Breast epithelium (tissue), 4 donors: ENCODE measurements around the gene HNRNPAB. TPM values are rescaled to one million over a fixed set of nuclear protein-coding genes. Genes with fewer than 3 reads are reported as not detected.
A peak's percentile ranks its signal among the peaks of the same experiment; 100 is the strongest.

Source experiments
- DNase-seq, 2 donors: peaks; one replicate each; pipeline ENCODE4 v3.0.0-alpha.2; 2019; ENCODE audit warnings: low spot score in 2 of 2
- H3K27ac ChIP-seq, 2 donors: fragments of 200-600 bp; sonication (generic) in 1 of 2; one replicate each; pipeline ENCODE4 v1.5.1; 2016 to 2019; ENCODE audit warnings: mild to moderate bottlenecking in 1 of 2
- H3K27me3 ChIP-seq, 2 donors: fragments of 200-600 bp; sonication (generic) in 1 of 2; one replicate each; pipeline versions ENCODE4 v1.5.1 to v1.6.0; 2017 to 2019; ENCODE audit warnings: control low read depth in 1 of 2, mild to moderate bottlenecking in 1 of 2
- H3K36me3 ChIP-seq: fragments of 200-600 bp; one replicate; pipeline ENCODE4 v1.5.1; 2019
- H3K4me1 ChIP-seq, 2 donors: fragments of 200-600 bp; sonication (generic); one replicate each; pipeline ENCODE4 v1.5.1; 2016 to 2019; ENCODE audit warnings: control low read depth in 1 of 2
- H3K4me3 ChIP-seq, 3 donors: fragments of 200-600 bp; sonication (generic); 1 replicate in 2 of 3; 2 replicates in 1 of 3; pipeline ENCODE4 v1.5.1; 2016 to 2019; ENCODE audit warnings: mild to moderate bottlenecking in 3 of 3, moderate library complexity in 2 of 3
- H3K9me3 ChIP-seq, 2 donors: fragments of 200-600 bp; sonication (generic) in 1 of 2; one replicate each; pipeline ENCODE4 v1.5.1; 2016 to 2019; ENCODE audit warnings: control low read depth in 1 of 2
- POLR2A ChIP-seq: fragments of 450-650 bp; IDR thresholded peaks from one replicate; pipeline ENCODE4 v1.6.1; 2016; ENCODE audit warnings: antibody characterized with exemption, mild to moderate bottlenecking, moderate library complexity
- POLR2AphosphoS5 ChIP-seq, 3 donors: sonication (generic); formaldehyde crosslinking; IDR thresholded peaks; one replicate each; pipeline ENCODE4 v1.6.1; 2017; ENCODE audit warnings: antibody characterized with exemption in 3 of 3
- intact Hi-C: fragments of 100-400 bp; cut with DNase I; formaldehyde crosslinking; loops from one replicate; pipeline ENCODE4 v1.15.1; 2023; ENCODE audit warnings: low total_unique reads
- total RNA-seq, 3 donors: library from RNA; depleted of rRNA; stranded (reverse); fragments of >200 nt; gene quantifications; one replicate each; pipeline ENCODE4 v1.1.0, GENCODE V29; 2016
- TF ChIP-seq, protein P1 (sequence below), 3 donors: fragments of 450-650 bp; IDR thresholded peaks; one replicate each; pipeline ENCODE4 v1.5.1; 2016 to 2017; ENCODE audit warnings: antibody characterized with exemption in 3 of 3, mild to moderate bottlenecking in 3 of 3, moderate library complexity in 3 of 3

HNRNPAB gene
- total RNA-seq, 3 donors from 2014 or later = 56.3 to 90.5 (median 68.9) TPM

DNA sequence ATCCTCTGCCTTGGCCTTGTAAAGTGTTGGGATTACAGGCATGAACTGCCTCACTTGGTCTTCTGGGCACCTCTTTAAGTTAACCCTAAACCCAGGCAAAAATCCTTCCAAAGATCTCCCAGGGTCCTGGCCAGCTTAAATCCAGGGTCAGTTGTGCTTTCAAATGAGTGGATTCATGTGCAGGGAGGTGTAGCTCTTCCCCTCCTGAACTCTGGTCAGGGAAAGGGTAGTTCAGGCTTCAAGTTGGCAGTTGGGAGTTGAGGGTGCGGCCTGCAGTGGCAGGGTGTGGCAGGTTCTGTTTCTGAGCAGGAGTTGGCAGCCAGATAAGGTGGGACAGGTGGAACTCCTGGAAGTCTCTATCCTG lies 3.6 kb downstream of the HNRNPAB start:
- Histone ChIP-seq H3K4me3 (no peak overlapping the region), H3K4me1 (peaks cover 11 to 21% of the 10 kb centered on the region in 2 donors), H3K27ac (no peak overlapping the region), H3K9me3 (no peaks in the 10 kb centered on the region), H3K27me3 (no peaks in the 10 kb centered on the region), H3K36me3 (peaks cover 29% of the 10 kb centered on the region)
- TF ChIP-seq POLR2A (no peak), POLR2AphosphoS5 (IDR thresholded peaks at IDR 0.05) (no peak)
- TF ChIP-seq, protein P1, sequence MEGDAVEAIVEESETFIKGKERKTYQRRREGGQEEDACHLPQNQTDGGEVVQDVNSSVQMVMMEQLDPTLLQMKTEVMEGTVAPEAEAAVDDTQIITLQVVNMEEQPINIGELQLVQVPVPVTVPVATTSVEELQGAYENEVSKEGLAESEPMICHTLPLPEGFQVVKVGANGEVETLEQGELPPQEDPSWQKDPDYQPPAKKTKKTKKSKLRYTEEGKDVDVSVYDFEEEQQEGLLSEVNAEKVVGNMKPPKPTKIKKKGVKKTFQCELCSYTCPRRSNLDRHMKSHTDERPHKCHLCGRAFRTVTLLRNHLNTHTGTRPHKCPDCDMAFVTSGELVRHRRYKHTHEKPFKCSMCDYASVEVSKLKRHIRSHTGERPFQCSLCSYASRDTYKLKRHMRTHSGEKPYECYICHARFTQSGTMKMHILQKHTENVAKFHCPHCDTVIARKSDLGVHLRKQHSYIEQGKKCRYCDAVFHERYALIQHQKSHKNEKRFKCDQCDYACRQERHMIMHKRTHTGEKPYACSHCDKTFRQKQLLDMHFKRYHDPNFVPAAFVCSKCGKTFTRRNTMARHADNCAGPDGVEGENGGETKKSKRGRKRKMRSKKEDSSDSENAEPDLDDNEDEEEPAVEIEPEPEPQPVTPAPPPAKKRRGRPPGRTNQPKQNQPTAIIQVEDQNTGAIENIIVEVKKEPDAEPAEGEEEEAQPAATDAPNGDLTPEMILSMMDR (IDR thresholded peaks at IDR 0.05) = no peak
- intact Hi-C loops = no loop called here
- peak in 1 of 2 donors; percentile 9 for DNase-seq

DNA sequence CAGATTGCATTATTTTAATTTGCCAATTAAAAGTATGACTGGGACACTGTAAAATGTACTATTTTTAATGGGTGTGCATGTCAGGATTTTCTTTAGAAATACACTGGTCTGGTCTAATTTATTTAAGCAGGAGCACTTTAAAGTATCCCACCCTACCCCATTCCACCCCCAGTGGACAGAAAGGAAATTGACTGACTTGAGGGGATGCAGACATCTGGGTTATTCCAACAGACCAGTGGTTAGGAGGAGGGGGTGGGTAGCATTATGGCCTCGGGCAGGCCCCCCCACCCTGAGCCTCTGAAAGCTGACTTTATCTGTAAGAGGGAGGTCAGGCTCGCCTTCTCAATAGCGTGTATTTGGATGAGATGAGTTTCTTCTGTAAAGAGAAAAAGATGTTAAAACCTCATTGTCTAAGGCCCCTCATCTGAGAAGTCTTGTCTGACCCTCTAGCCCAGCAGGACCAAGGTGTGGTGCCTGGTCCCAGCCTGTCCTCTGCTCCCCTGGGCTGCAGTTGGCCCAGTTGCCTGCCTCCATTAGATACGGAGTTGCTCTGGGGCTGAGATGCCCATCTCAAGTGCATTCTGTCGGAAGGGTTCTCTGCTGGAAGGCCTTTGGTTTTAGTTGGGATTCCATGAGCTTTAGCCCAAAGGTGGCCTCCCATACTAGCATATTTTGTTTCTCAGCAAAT lies 4.4 kb downstream of the HNRNPAB start:
- no peak overlapping the region for H3K4me3 ChIP-seq
- TF ChIP-seq, protein P1 (IDR thresholded peaks at IDR 0.05) = no peak
- TF ChIP-seq POLR2A (no peak), POLR2AphosphoS5 (IDR thresholded peaks at IDR 0.05) (no peak)
- H3K27ac ChIP-seq = no peak overlapping the region
- intact Hi-C loops = no loop called here
- H3K4me1 ChIP-seq = peaks cover 11 to 28% of the 10 kb centered on the region in 2 donors
- no peaks in the 10 kb centered on the region for H3K27me3 ChIP-seq
- H3K36me3 ChIP-seq = peaks cover 29% of the 10 kb centered on the region
- no peaks in the 10 kb centered on the region for H3K9me3 ChIP-seq
- DNase-seq = peak in 1 of 2 donors; percentile 12

DNA sequence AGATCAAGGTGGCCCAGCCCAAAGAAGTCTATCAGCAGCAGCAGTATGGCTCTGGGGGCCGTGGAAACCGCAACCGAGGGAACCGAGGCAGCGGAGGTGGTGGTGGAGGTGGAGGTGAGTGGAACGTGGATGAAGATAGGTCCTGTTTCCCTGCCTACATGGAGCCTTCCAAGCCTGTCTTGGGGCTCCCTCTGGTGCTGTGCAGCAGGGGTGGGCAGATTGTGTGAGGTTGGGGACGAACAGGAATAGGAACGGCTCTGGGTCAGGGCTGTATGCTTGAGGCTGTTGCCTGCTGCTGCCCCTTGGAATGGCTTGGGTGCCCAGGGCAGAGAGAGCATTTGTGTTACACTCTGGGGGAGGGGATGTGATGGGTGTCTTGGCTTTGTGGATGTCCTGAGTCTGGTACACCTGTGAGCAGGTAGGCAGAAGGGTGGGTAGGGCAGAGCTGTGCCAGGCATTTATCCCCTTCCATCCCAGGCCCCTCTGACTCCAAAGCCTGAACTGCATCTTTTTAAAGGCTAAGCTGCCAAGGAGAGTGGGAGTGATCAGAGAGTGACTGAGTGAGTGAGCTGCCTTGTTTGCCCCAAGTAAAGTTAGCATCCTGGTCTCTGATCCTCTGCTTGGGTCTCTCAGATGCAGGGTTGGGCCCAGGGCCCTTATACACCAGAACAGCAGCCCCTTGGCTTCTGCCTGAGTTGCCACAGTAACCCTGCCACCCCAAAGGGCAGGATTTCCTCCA lies 5.2 kb downstream of the HNRNPAB start:
- H3K9me3 ChIP-seq = no peaks in the 10 kb centered on the region
- peaks cover 29% of the 10 kb centered on the region for H3K36me3 ChIP-seq
- no peak overlapping the region for H3K4me3 ChIP-seq
- H3K27me3 ChIP-seq = no peaks in the 10 kb centered on the region
- no peak overlapping the region for H3K27ac ChIP-seq
- H3K4me1 ChIP-seq = peaks cover 11 to 29% of the 10 kb centered on the region in 2 donors
- intact Hi-C loops = no loop called here
- DNase-seq = peak in 1 of 2 donors; percentile 38
- no peak for TF ChIP-seq POLR2AphosphoS5 (IDR thresholded peaks at IDR 0.05)
- TF ChIP-seq, protein P1 (IDR thresholded peaks at IDR 0.05) = no peak
- TF ChIP-seq POLR2A = no peak

DNA sequence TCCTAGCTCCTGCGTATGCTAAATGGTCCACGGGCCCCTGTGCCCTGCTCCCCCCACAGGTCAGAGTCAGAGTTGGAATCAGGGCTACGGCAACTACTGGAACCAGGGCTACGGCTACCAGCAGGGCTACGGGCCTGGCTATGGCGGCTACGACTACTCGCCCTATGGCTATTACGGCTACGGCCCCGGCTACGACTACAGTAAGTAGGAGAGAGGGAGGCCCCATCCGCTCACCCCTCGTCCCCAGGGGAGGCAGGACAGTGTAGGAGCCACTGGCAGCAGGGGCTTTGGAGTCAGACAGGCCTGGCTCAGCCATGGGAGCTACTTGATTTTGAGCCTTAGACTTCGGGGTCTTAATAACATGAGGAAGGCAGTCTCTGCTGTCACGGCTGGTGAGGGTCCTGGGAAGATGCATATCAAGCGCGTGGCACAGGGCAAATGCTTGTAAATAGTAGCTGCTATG lies 5.8 kb downstream of the HNRNPAB start:
- intact Hi-C loops = no loop called here
- Histone ChIP-seq H3K27ac (no peak overlapping the region), H3K4me3 (no peak overlapping the region), H3K4me1 (peaks cover 11 to 29% of the 10 kb centered on the region in 2 donors), H3K9me3 (no peaks in the 10 kb centered on the region), H3K27me3 (no peaks in the 10 kb centered on the region), H3K36me3 (peaks cover 32% of the 10 kb centered on the region)
- TF ChIP-seq POLR2AphosphoS5 (IDR thresholded peaks at IDR 0.05) (no peak), POLR2A (no peak)
- TF ChIP-seq, protein P1 (IDR thresholded peaks at IDR 0.05) = no peak
- DNase-seq = no peak

DNA sequence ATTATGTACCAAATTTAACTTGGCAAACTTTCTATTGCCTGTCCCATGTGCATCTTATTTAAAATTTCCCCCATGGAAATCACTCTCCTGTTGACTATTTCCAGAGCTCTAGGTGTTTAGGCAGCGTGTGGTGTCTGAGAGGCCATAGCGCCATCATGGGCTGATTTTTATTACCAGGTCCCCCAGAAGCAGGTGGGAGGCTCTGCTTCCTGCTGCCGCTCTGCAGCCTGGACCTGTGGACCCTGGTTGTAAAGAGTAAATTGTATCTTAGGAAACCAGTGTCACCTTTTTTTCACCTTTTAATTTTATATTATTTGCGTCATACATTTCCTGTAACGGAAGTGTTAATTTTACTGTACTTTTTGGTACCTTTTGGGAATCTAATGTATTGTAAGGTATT lies 6.4 kb downstream of the HNRNPAB start:
- peaks cover 35% of the 10 kb centered on the region for H3K36me3 ChIP-seq
- H3K4me1 ChIP-seq = peaks cover 11 to 27% of the 10 kb centered on the region in 2 donors
- H3K27ac ChIP-seq = no peak overlapping the region
- TF ChIP-seq, protein P1 (IDR thresholded peaks at IDR 0.05) = no peak
- TF ChIP-seq POLR2AphosphoS5 (IDR thresholded peaks at IDR 0.05) (no peak), POLR2A (no peak)
- no peaks in the 10 kb centered on the region for H3K9me3 ChIP-seq
- H3K4me3 ChIP-seq = no peak overlapping the region
- intact Hi-C loops = no loop called here
- no peak for DNase-seq
- H3K27me3 ChIP-seq = no peaks in the 10 kb centered on the region
